HAP-1 (cell line): ENCODE measurements around the gene PUM1.

ENCODE experiments used
- DNase-seq, 2 experiments: peaks; one replicate each; pipeline ENCODE4 v3.0.0-alpha.2; 2016 to 2020; ENCODE audit warnings: low spot score in 2 of 2
- H3K27me3 ChIP-seq: fragments of 250-450 bp; sonication (Bioruptor Pico); 2 replicates; pipeline ENCODE4 v1.5.1; 2020; ENCODE audit warnings: low read depth, mild to moderate bottlenecking, moderate library complexity
- H3K36me3 ChIP-seq: fragments of 250-450 bp; sonication (Bioruptor Pico); replicated peaks from 2 replicates; pipeline ENCODE4 v1.5.1; 2020; ENCODE audit warnings: mild to moderate bottlenecking
- H3K4me1 ChIP-seq: fragments of 250-450 bp; sonication (Bioruptor Pico); 2 replicates; pipeline ENCODE4 v1.5.1; 2020; ENCODE audit warnings: mild to moderate bottlenecking
- H3K4me3 ChIP-seq: fragments of 250-450 bp; sonication (Bioruptor Pico); 2 replicates; pipeline ENCODE4 v1.5.1; 2020; ENCODE audit warnings: mild to moderate bottlenecking, moderate library complexity
- H3K9me3 ChIP-seq: fragments of 250-450 bp; sonication (Bioruptor Pico); 2 replicates; pipeline ENCODE4 v1.5.1; 2020; ENCODE audit warnings: mild to moderate bottlenecking, moderate library complexity
- in situ Hi-C: fragments of 300-500 bp; cut with MboI; formaldehyde crosslinking; loops from 3 replicates; pipeline ENCODE4 v1.14.3; 2020; ENCODE audit warnings: low sequenced_read_pairs, inconsistent platforms, mixed read lengths

The PUM1 gene

GRCh38 chr1:30908696-30909364, 156.7 kb downstream of the PUM1 start, which contains the start of gene SDC3:
Gene SDC3, minus strand, starts transcription at chr1:30908758. Its CDS starts 172 bp downstream, at chr1:30908586.
- Histone ChIP-seq H3K36me3 (no peaks in the 10 kb centered on the region), H3K27me3 (no peaks in the 10 kb centered on the region), H3K4me1 (peaks cover 3% of the 10 kb centered on the region; the same call in 1 of the 2 replicates), H3K4me3 (peak within 1 kb of the TSS; percentile 45), H3K9me3 (no peaks in the 10 kb centered on the region)
- DNase-seq, result peak; percentile 20 to 33
- in situ Hi-C loops, result loop anchor here (25.0 kb wide), 1 partner anchor 1672 kb away; the partner anchor contains the start of genes MECR and PTPRU

GRCh38 chr1:30908316-30908695, 157.2 kb downstream of the PUM1 start:
- Histone ChIP-seq H3K4me3 (peak overlapping the region; percentile 45), H3K27me3 (no peaks in the 10 kb centered on the region), H3K4me1 (peaks cover 3% of the 10 kb centered on the region; the same call in 1 of the 2 replicates), H3K36me3 (no peaks in the 10 kb centered on the region), H3K9me3 (no peaks in the 10 kb centered on the region)
- peak in 1 of 2 experiments; percentile 30 for DNase-seq
- in situ Hi-C loops, result loop anchor here (25.0 kb wide), 1 partner anchor 1671 kb away; the partner anchor contains the start of genes MECR and PTPRU

- Histone ChIP-seq H3K4me3 (peak overlapping the region; percentile 45), H3K9me3 (no peaks in the 10 kb centered on the region), H3K4me1 (peaks cover 3% of the 10 kb centered on the region; the same call in 1 of the 2 replicates), H3K27me3 (no peaks in the 10 kb centered on the region), H3K36me3 (no peaks in the 10 kb centered on the region)
- DNase-seq, result no peak
- in situ Hi-C loops, result loop anchor here (25.0 kb wide), 1 partner anchor 1670 kb away; the partner anchor contains the start of genes MECR and PTPRU
Observed at GRCh38 chr1:30907481-30908315, 157.8 kb downstream of the PUM1 start.

GRCh38 chr1:30906631-30907441, 158.7 kb downstream of the PUM1 start:
- no peaks in the 10 kb centered on the region for H3K36me3 ChIP-seq
- H3K4me3 ChIP-seq, result no peak overlapping the region; the same call in 1 of the 2 replicates
- no peaks in the 10 kb centered on the region for H3K27me3 ChIP-seq
- no peak for DNase-seq
- in situ Hi-C loops, result loop anchor here (25.0 kb wide), 1 partner anchor 1670 kb away; the partner anchor contains the start of genes MECR and PTPRU
- no peaks in the 10 kb centered on the region for H3K9me3 ChIP-seq
- H3K4me1 ChIP-seq, result peaks cover 3% of the 10 kb centered on the region; the same call in 1 of the 2 replicates

- H3K36me3 ChIP-seq, result no peaks in the 10 kb centered on the region
- in situ Hi-C loops, result loop anchor here (25.0 kb wide), 1 partner anchor 1669 kb away; the partner anchor contains the start of genes MECR and PTPRU
Observed at GRCh38 chr1:30905916-30906620, 159.4 kb downstream of the PUM1 start.

GRCh38 chr1:30905403-30905802, 160.1 kb downstream of the PUM1 start:
- no peak for DNase-seq
- Histone ChIP-seq H3K4me1 (peaks cover 3% of the 10 kb centered on the region; the same call in 1 of the 2 replicates), H3K27me3 (no peaks in the 10 kb centered on the region), H3K4me3 (no peak overlapping the region), H3K36me3 (no peaks in the 10 kb centered on the region), H3K9me3 (no peaks in the 10 kb centered on the region)
- in situ Hi-C loops, result loop anchor here (25.0 kb wide), 1 partner anchor 1668 kb away; the partner anchor contains the start of genes MECR and PTPRU

More at GRCh38 chr1:30905916-30906620, 159.4 kb downstream of the PUM1 start:
- Histone ChIP-seq H3K27me3 (no peaks in the 10 kb centered on the region), H3K9me3 (no peaks in the 10 kb centered on the region), H3K4me1 (peaks cover 3% of the 10 kb centered on the region; the same call in 1 of the 2 replicates), H3K4me3 (no peak overlapping the region)
- no peak for DNase-seq

GRCh38 chr1:30904962-30905335, 160.6 kb downstream of the PUM1 start:
- DNase-seq, result no peak
- H3K9me3 ChIP-seq, result no peaks in the 10 kb centered on the region
- H3K4me1 ChIP-seq, result peaks cover 3% of the 10 kb centered on the region; the same call in 1 of the 2 replicates
- H3K4me3 ChIP-seq, result no peak overlapping the region
- H3K27me3 ChIP-seq, result no peaks in the 10 kb centered on the region
- in situ Hi-C loops, result loop anchor here (25.0 kb wide), 1 partner anchor 1668 kb away; the partner anchor contains the start of genes MECR and PTPRU
- no peaks in the 10 kb centered on the region for H3K36me3 ChIP-seq

GRCh38 chr1:30904191-30904961, 161.1 kb downstream of the PUM1 start:
- Histone ChIP-seq H3K36me3 (no peaks in the 10 kb centered on the region), H3K27me3 (no peaks in the 10 kb centered on the region), H3K4me3 (no peak overlapping the region), H3K4me1 (peaks cover 3% of the 10 kb centered on the region; the same call in 1 of the 2 replicates), H3K9me3 (no peaks in the 10 kb centered on the region)
- no peak for DNase-seq
- in situ Hi-C loops, result loop anchor here (25.0 kb wide), 1 partner anchor 1667 kb away; the partner anchor contains the start of genes MECR and PTPRU

GRCh38 chr1:30903343-30904034, 162.0 kb downstream of the PUM1 start:
- no peaks in the 10 kb centered on the region for H3K9me3 ChIP-seq

GRCh38 chr1:30902593-30903290, 162.8 kb downstream of the PUM1 start:
- H3K9me3 ChIP-seq, result no peaks in the 10 kb centered on the region
- H3K27me3 ChIP-seq, result no peaks in the 10 kb centered on the region
- no peaks in the 10 kb centered on the region for H3K4me1 ChIP-seq
- in situ Hi-C loops, result loop anchor here (25.0 kb wide), 1 partner anchor 1665 kb away; the partner anchor contains the start of genes MECR and PTPRU
- H3K36me3 ChIP-seq, result no peaks in the 10 kb centered on the region
- H3K4me3 ChIP-seq, result no peak overlapping the region
- no peak for DNase-seq

More at GRCh38 chr1:30903343-30904034, 162.0 kb downstream of the PUM1 start:
- in situ Hi-C loops, result loop anchor here (25.0 kb wide), 1 partner anchor 1666 kb away; the partner anchor contains the start of genes MECR and PTPRU
- H3K4me3 ChIP-seq, result no peak overlapping the region
- H3K4me1 ChIP-seq, result no peaks in the 10 kb centered on the region
- no peaks in the 10 kb centered on the region for H3K36me3 ChIP-seq
- no peak for DNase-seq
- H3K27me3 ChIP-seq, result no peaks in the 10 kb centered on the region
